SK-N-SH (cell line): ENCODE results near the gene SMYD4. TPM values are rescaled to one million over a fixed set of nuclear protein-coding genes. Genes with fewer than 3 reads are reported as not detected.

ENCODE experiments used
- CTCF ChIA-PET: fragments of 300-600, 350-600 bp; formaldehyde crosslinking; extraction: SDS; loops from one replicate; lab custom pipeline; 2021; lab: Yijun Ruan, JAX
- POLR2A ChIA-PET: fragments of 350-600 bp; sonication (Branson Sonifier 250); formaldehyde crosslinking; extraction: SDS; loops from one replicate; lab custom pipeline; 2020; ENCODE audit warnings: antibody characterized with exemption, inconsistent platforms; lab: Yijun Ruan, JAX
- DNase-seq: peaks from one replicate; pipeline ENCODE4 v3.0.0; 2012
- H2AFZ ChIP-seq: fragments of 200-600 bp; sonication (generic); 2 replicates; pipeline ENCODE4 v1.8.1; 2016; ENCODE audit warnings: antibody characterized with exemption, mild to moderate bottlenecking, low read depth
- H3F3A ChIP-seq: fragments of 200-600 bp; sonication (generic); replicated peaks from 2 replicates; pipeline ENCODE3; 2016; ENCODE audit warnings: antibody characterized with exemption, mild to moderate bottlenecking; ENCODE audit not compliant: insufficient read depth
- H3K27ac ChIP-seq, 2 experiments: fragments of 200-500 bp in 1 of 2; fragments of 200-600 bp in 1 of 2; sonication (Bioruptor generic) in 1 of 2; sonication (generic), shearing (Covaris generic) in 1 of 2; 2 replicates each; pipeline versions ENCODE4 v1.5.1 to v1.6.1; 2014 to 2016; ENCODE audit warnings: low read depth in 2 of 2, inconsistent platforms in 1 of 2, low read length in 1 of 2, mild to moderate bottlenecking in 1 of 2, mixed read lengths in 1 of 2
- H3K27me3 ChIP-seq: fragments of 200-600 bp; sonication (generic), shearing (Covaris generic); 2 replicates; pipeline ENCODE4 v1.6.1; 2016; ENCODE audit warnings: mixed run types; ENCODE audit not compliant: insufficient read depth
- H3K36me3 ChIP-seq, 2 experiments: fragments of 200-500 bp in 1 of 2; fragments of 200-600 bp in 1 of 2; sonication (Bioruptor generic) in 1 of 2; sonication (generic) in 1 of 2; replicated peaks in 1 of 2; 2 replicates each; pipeline versions ENCODE3 to v1.5.1; 2014 to 2016; ENCODE audit warnings: low read length in 1 of 2, mild to moderate bottlenecking in 1 of 2; ENCODE audit not compliant: insufficient read depth in 2 of 2, control insufficient read depth in 1 of 2
- H3K4me1 ChIP-seq, 2 experiments: fragments of 200-500 bp in 1 of 2; fragments of 200-600 bp in 1 of 2; sonication (Bioruptor generic) in 1 of 2; sonication (generic), shearing (Covaris generic) in 1 of 2; 2 replicates each; pipeline versions ENCODE4 v1.5.1 to v1.6.1; 2014 to 2016; ENCODE audit warnings: low read depth in 1 of 2, low read length in 1 of 2, mixed run types in 1 of 2; ENCODE audit not compliant: insufficient read depth in 2 of 2, control insufficient read depth in 1 of 2
- H3K4me2 ChIP-seq: fragments of 200-600 bp; sonication (generic), shearing (Covaris generic); 2 replicates; pipeline ENCODE4 v1.6.1; 2017; ENCODE audit warnings: mixed run types
- H3K4me3 ChIP-seq, 2 experiments: fragments of 200-500 bp in 1 of 2; fragments of 200-600 bp in 1 of 2; sonication (Bioruptor generic) in 1 of 2; sonication (generic), shearing (Covaris generic) in 1 of 2; 2 replicates each; pipeline versions ENCODE4 v1.5.1 to v1.8.1; 2014 to 2016; ENCODE audit warnings: low read depth in 2 of 2, inconsistent platforms in 1 of 2, low read length in 1 of 2, mild to moderate bottlenecking in 1 of 2, mixed read lengths in 1 of 2, moderate library complexity in 1 of 2
- H3K79me2 ChIP-seq: fragments of 200-600 bp; sonication (generic); 2 replicates; pipeline ENCODE4 v1.8.1; 2017; ENCODE audit warnings: mild to moderate bottlenecking; ENCODE audit not compliant: insufficient read depth
- H3K9ac ChIP-seq: fragments of 200-600 bp; sonication (generic); 2 replicates; pipeline ENCODE4 v1.6.1; 2017; ENCODE audit warnings: mixed run types
- H3K9me2 ChIP-seq: fragments of 200-600 bp; sonication (generic); 2 replicates; pipeline ENCODE4 v1.6.1; 2017; ENCODE audit warnings: mixed run types
- H3K9me3 ChIP-seq: fragments of 200-600 bp; sonication (generic); 2 replicates; pipeline ENCODE4 v1.6.1; 2017; ENCODE audit warnings: mixed run types, mild to moderate bottlenecking, moderate library complexity
- H4K20me1 ChIP-seq: fragments of 200-600 bp; sonication (generic); 2 replicates; pipeline ENCODE4 v1.6.1; 2017; ENCODE audit warnings: mild to moderate bottlenecking, mixed run types; ENCODE audit not compliant: insufficient read depth
- CHD2 ChIP-seq: fragments of 150-350 bp; IDR thresholded peaks from 2 replicates; pipeline ENCODE4 v1.6.1; 2018; ENCODE audit warnings: low read length; ENCODE audit not compliant: partially characterized antibody
- CTCF ChIP-seq: fragments of 200-600 bp; sonication (generic); IDR thresholded peaks from 2 replicates; pipeline ENCODE4 v1.6.1; 2017; ENCODE audit warnings: antibody characterized with exemption, mild to moderate bottlenecking, moderate library complexity
- ELF1 ChIP-seq: IDR thresholded peaks from 2 replicates; pipeline ENCODE4 v1.4.0; 2012
- EP300 ChIP-seq, 2 experiments: IDR thresholded peaks; 2 replicates each; pipeline versions ENCODE4 v1.4.0 to v1.6.1; 2012; ENCODE audit warnings: borderline replicate concordance in 1 of 2, low read depth in 1 of 2, low read length in 1 of 2
- EZH2phosphoT487 ChIP-seq: fragments of 200-600 bp; sonication (generic); IDR thresholded peaks from 2 replicates; pipeline ENCODE4 v1.6.1; 2017; ENCODE audit warnings: low read depth, mixed run types, mild to moderate bottlenecking, antibody characterized with exemption, moderate library complexity, borderline replicate concordance
- FOSL2 ChIP-seq: IDR thresholded peaks from 2 replicates; pipeline ENCODE4 v1.4.0; 2012; ENCODE audit warnings: low read depth, mild to moderate bottlenecking, moderate library complexity, borderline replicate concordance
- GABPA ChIP-seq: IDR thresholded peaks from 2 replicates; pipeline ENCODE4 v1.4.0; 2012; ENCODE audit warnings: low read depth, mild to moderate bottlenecking
- JUND ChIP-seq: IDR thresholded peaks from 2 replicates; pipeline ENCODE4 v1.4.0; 2012
- MEF2A ChIP-seq: IDR thresholded peaks from 2 replicates; pipeline ENCODE4 v1.4.0; 2012; ENCODE audit warnings: low read depth, borderline replicate concordance
- MXI1 ChIP-seq: IDR thresholded peaks from 2 replicates; pipeline ENCODE4 v1.6.1; 2012; ENCODE audit warnings: mild to moderate bottlenecking, low read depth, low read length, improper control_type of control experiment
- NFIC ChIP-seq: IDR thresholded peaks from 2 replicates; pipeline ENCODE4 v1.4.0; 2012; ENCODE audit warnings: borderline replicate concordance
- NRF1 ChIP-seq: IDR thresholded peaks from 2 replicates; pipeline ENCODE4 v1.6.1; 2012; ENCODE audit warnings: low read depth, mild to moderate bottlenecking, low read length
- PBX3 ChIP-seq: IDR thresholded peaks from 2 replicates; pipeline ENCODE4; 2012
- POLR2AphosphoS5 ChIP-seq: IDR thresholded peaks from 2 replicates; pipeline ENCODE4 v1.6.1; 2012; ENCODE audit warnings: low read depth, low read length
- RAD21 ChIP-seq: IDR thresholded peaks from 2 replicates; pipeline ENCODE4 v1.6.1; 2012; ENCODE audit warnings: mild to moderate bottlenecking, low read length
- RCOR1 ChIP-seq: fragments of 150-350 bp; IDR thresholded peaks from 2 replicates; pipeline ENCODE4 v1.6.1; 2017; ENCODE audit warnings: antibody characterized with exemption, low read length
- RFX5 ChIP-seq: IDR thresholded peaks from 2 replicates; pipeline ENCODE4 v1.6.1; 2012; ENCODE audit warnings: mild to moderate bottlenecking, improper control_type of control experiment, low read length
- SIN3A ChIP-seq: IDR thresholded peaks from 2 replicates; pipeline ENCODE4 v1.6.1; 2012; ENCODE audit warnings: low read depth, mild to moderate bottlenecking, low read length, moderate library complexity, borderline replicate concordance
- SMC3 ChIP-seq: IDR thresholded peaks from 2 replicates; pipeline ENCODE4 v1.6.1; 2012; ENCODE audit warnings: low read depth, low read length, improper control_type of control experiment
- TEAD4 ChIP-seq: IDR thresholded peaks from 2 replicates; pipeline ENCODE4 v1.4.0; 2012; ENCODE audit warnings: mild to moderate bottlenecking, borderline replicate concordance; ENCODE audit not compliant: insufficient read depth
- YY1 ChIP-seq: IDR thresholded peaks from 2 replicates; pipeline ENCODE4 v1.4.0; 2012; ENCODE audit warnings: low read depth, mild to moderate bottlenecking
- WGBS: methylation state at CpG from one replicate; pipeline ENCODE4 v1.1.6; 2017; ENCODE audit warnings: low lambda C conversion rate; 5-methylcytosine and 5-hydroxymethylcytosine counted together
- polyA plus RNA-seq, 3 experiments: library from polyadenylated mRNA; depleted of rRNA; stranded (reverse); fragments of >200 nt; gene quantifications; 2 replicates each; pipeline ENCODE4 v1.2.3, GENCODE V29; 2012
- TF ChIP-seq, protein P1 (sequence below): fragments of 150-350 bp; IDR thresholded peaks from 2 replicates; pipeline ENCODE4 v1.6.1; 2017; ENCODE audit warnings: antibody characterized with exemption, low read length, low read depth, borderline replicate concordance
- TF ChIP-seq, protein P2 (sequence below): IDR thresholded peaks from 2 replicates; pipeline ENCODE4 v1.4.0; 2012; ENCODE audit warnings: low read depth, borderline replicate concordance
- TF ChIP-seq, protein P3 (sequence below): IDR thresholded peaks from 2 replicates; pipeline ENCODE4 v1.4.0; 2012; ENCODE audit warnings: low read depth

SMYD4 gene, protein sequence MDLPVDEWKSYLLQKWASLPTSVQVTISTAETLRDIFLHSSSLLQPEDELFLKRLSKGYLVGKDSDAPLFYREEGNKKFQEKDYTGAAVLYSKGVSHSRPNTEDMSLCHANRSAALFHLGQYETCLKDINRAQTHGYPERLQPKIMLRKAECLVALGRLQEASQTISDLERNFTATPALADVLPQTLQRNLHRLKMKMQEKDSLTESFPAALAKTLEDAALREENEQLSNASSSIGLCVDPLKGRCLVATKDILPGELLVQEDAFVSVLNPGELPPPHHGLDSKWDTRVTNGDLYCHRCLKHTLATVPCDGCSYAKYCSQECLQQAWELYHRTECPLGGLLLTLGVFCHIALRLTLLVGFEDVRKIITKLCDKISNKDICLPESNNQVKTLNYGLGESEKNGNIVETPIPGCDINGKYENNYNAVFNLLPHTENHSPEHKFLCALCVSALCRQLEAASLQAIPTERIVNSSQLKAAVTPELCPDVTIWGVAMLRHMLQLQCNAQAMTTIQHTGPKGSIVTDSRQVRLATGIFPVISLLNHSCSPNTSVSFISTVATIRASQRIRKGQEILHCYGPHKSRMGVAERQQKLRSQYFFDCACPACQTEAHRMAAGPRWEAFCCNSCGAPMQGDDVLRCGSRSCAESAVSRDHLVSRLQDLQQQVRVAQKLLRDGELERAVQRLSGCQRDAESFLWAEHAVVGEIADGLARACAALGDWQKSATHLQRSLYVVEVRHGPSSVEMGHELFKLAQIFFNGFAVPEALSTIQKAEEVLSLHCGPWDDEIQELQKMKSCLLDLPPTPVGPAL
- polyA plus RNA-seq (2012; rRNA removed): 4.9 and 6.1 TPM in 2 replicates
- polyA plus RNA-seq (2012; cell fraction: cytosol; rRNA removed): 3.0 and 3.9 TPM in 2 replicates
- 8.2 and 13.4 TPM in 2 replicates for polyA plus RNA-seq (2012; cell fraction: nucleus; rRNA removed)

GRCh38 chr17:1829592-1830257 lies at the start of gene SMYD4, which contains the start of gene RPA1:
SMYD4 (minus strand) TSS chr17:1829902; CDS start chr17:1827994, 1,908 bp downstream.
RPA1 (plus strand) TSS chr17:1830005; CDS start chr17:1830094, 89 bp downstream.
- H3K9me2 ChIP-seq: no peaks in the 10 kb centered on the region
- peak within 1 kb of the TSS; percentile 47 to 55; a peak in 2 of 4 replicates for H3K27ac ChIP-seq
- peak within 1 kb of the TSS; percentile 61 to 71 for H3K4me3 ChIP-seq
- H3K27me3 ChIP-seq: no peaks in the 10 kb centered on the region
- peaks cover 69% of the 10 kb centered on the region for H3K79me2 ChIP-seq
- no peaks in the 10 kb centered on the region for H3K9me3 ChIP-seq
- H3K4me2 ChIP-seq: peak within 1 kb of the TSS; percentile 90
- no peaks in the 10 kb centered on the region for H4K20me1 ChIP-seq
- H3K4me1 ChIP-seq: peaks cover 0 to 4% of the 10 kb centered on the region in 2 experiments; a peak in 1 of 4 replicates
- H2AFZ ChIP-seq: peak within 1 kb of the TSS; percentile 83
- peaks cover 5 to 17% of the 10 kb centered on the region in 2 experiments for H3K36me3 ChIP-seq
- peak; percentile 99 for DNase-seq
- CTCF ChIA-PET: interaction anchor here (0.8 kb wide), 1 partner anchor 109 kb away, joined by 7 read pairs; no protein-coding TSS in a partner anchor
- peak within 1 kb of the TSS; percentile 59 for H3K9ac ChIP-seq
- POLR2A ChIA-PET: interaction anchor here (0.5 to 1.4 kb wide), 7 partner anchors 20 to 763 kb away, joined by 3 to 6 read pairs (median 4); no protein-coding TSS in a partner anchor
- H3F3A ChIP-seq: no peaks in the 10 kb centered on the region
- WGBS: 1% methylated on average over 15 of the region's 83 CpGs
- peak; percentile 29; the same call in 1 of the 2 replicates for TF ChIP-seq SIN3A
- no peak; the same call in 1 of the 2 replicates for TF ChIP-seq SMC3
- TF ChIP-seq POLR2AphosphoS5: peak; percentile 80
- TF ChIP-seq RFX5: peak; percentile 66; the same call in 1 of the 2 replicates
- TF ChIP-seq ELF1: no peak
- TF ChIP-seq RCOR1: no peak
- TF ChIP-seq FOSL2: no peak
- no peak for TF ChIP-seq YY1
- TF ChIP-seq, protein P1, sequence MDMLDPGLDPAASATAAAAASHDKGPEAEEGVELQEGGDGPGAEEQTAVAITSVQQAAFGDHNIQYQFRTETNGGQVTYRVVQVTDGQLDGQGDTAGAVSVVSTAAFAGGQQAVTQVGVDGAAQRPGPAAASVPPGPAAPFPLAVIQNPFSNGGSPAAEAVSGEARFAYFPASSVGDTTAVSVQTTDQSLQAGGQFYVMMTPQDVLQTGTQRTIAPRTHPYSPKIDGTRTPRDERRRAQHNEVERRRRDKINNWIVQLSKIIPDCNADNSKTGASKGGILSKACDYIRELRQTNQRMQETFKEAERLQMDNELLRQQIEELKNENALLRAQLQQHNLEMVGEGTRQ: no peak; the same call in 1 of the 2 replicates
- no peak; a peak in 1 of 4 replicates for TF ChIP-seq EP300 (IDR thresholded peaks at IDR 0.05; ENCODE audit: borderline replicate concordance in 1 of 2, low read depth in 1 of 2, low read length in 1 of 2)
- TF ChIP-seq JUND: no peak
- TF ChIP-seq, protein P2, sequence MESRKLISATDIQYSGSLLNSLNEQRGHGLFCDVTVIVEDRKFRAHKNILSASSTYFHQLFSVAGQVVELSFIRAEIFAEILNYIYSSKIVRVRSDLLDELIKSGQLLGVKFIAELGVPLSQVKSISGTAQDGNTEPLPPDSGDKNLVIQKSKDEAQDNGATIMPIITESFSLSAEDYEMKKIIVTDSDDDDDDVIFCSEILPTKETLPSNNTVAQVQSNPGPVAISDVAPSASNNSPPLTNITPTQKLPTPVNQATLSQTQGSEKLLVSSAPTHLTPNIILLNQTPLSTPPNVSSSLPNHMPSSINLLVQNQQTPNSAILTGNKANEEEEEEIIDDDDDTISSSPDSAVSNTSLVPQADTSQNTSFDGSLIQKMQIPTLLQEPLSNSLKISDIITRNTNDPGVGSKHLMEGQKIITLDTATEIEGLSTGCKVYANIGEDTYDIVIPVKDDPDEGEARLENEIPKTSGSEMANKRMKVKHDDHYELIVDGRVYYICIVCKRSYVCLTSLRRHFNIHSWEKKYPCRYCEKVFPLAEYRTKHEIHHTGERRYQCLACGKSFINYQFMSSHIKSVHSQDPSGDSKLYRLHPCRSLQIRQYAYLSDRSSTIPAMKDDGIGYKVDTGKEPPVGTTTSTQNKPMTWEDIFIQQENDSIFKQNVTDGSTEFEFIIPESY: no peak
- no peak for TF ChIP-seq PBX3
- peak; percentile 80 for TF ChIP-seq NRF1
- no peak for TF ChIP-seq NFIC
- TF ChIP-seq, protein P3, sequence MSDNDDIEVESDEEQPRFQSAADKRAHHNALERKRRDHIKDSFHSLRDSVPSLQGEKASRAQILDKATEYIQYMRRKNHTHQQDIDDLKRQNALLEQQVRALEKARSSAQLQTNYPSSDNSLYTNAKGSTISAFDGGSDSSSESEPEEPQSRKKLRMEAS: peak; percentile 38
- no peak for TF ChIP-seq MEF2A
- peak; percentile 82; the same call in 1 of the 2 replicates for TF ChIP-seq MXI1
- TF ChIP-seq EZH2phosphoT487: no peak
- no peak for TF ChIP-seq CHD2
- no peak for TF ChIP-seq CTCF
- no peak for TF ChIP-seq RAD21
- TF ChIP-seq GABPA: no peak
- TF ChIP-seq TEAD4: no peak
